Gastrocnemius medialis (tissue), 4 donors: ENCODE data around the gene KCNH2.

Source experiments
- CTCF ChIP-seq, 5 experiments: fragments of 450-650 bp in 3 of 5; fragments of 200-600 bp in 2 of 5; sonication (generic) in 2 of 5; IDR thresholded peaks in 4 of 5; conservative IDR thresholded peaks in 1 of 5; 1 replicate in 4 of 5; 2 replicates in 1 of 5; pipeline ENCODE4 v1.5.1; 2016 to 2019; ENCODE audit warnings: antibody characterized with exemption in 5 of 5, mild to moderate bottlenecking in 3 of 5, moderate library complexity in 3 of 5
- POLR2A ChIP-seq, 2 donors: fragments of 450-650 bp; IDR thresholded peaks; one replicate each; pipeline ENCODE4 v1.6.1; 2017; ENCODE audit warnings: antibody characterized with exemption in 2 of 2, mild to moderate bottlenecking in 2 of 2, moderate library complexity in 2 of 2

DNA sequence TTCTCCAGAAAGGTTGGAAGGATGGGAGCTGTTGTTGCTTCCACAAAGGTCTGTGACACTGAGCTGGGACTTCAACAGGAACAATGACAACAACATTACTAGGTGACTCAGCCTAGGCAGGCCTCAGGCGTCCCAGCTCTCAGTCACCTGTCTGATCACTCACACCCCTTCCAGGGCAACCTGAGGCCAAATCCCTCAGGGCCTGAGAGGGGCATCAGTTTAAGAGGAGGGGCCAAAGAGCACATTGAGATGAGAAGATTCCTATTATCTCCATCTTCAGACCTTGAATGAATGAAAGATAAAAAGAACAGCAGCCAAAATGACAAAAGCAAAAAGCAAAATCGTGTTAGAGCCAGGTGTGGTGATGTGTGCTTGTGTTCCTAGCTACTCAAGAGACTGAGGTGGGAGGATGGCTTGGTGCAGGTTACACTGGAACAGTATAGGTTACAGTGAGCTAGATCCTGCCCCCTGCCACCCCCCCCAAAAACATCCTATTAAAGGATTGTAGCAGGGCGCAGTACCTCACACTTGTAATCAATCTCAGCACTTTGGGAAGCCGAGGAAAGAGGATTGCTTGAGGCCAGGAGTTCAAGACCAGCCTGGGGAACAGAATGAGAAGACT lies 46.4 kb upstream of the KCNH2 start, which contains the start of gene ATG9B:
- TF ChIP-seq CTCF (IDR thresholded peaks at IDR 0.05 in 4 of 5, conservative IDR thresholded peaks at IDR 0.05 in 1 of 5) (no peak), POLR2A (IDR thresholded peaks at IDR 0.05) (no peak)
